Breast epithelium (tissue), 3 donors: Measurements from ENCODE around the gene CA7.

ENCODE experiments used
- POLR2A ChIP-seq: fragments of 450-650 bp; IDR thresholded peaks from one replicate; pipeline ENCODE4 v1.6.1; 2016; ENCODE audit warnings: antibody characterized with exemption, mild to moderate bottlenecking, moderate library complexity
- POLR2AphosphoS5 ChIP-seq, 3 donors: sonication (generic); formaldehyde crosslinking; IDR thresholded peaks; one replicate each; pipeline ENCODE4 v1.6.1; 2017; ENCODE audit warnings: antibody characterized with exemption in 3 of 3
- TF ChIP-seq, protein P1 (sequence below), 3 donors: fragments of 450-650 bp; IDR thresholded peaks; one replicate each; pipeline ENCODE4 v1.5.1; 2016 to 2017; ENCODE audit warnings: antibody characterized with exemption in 3 of 3, mild to moderate bottlenecking in 3 of 3, moderate library complexity in 3 of 3

GRCh38 chr16:66898933-66899309 lies 54.7 kb downstream of the CA7 start:
- TF ChIP-seq POLR2AphosphoS5 (IDR thresholded peaks at IDR 0.05) (no peak), POLR2A (no peak)
- TF ChIP-seq, protein P1, sequence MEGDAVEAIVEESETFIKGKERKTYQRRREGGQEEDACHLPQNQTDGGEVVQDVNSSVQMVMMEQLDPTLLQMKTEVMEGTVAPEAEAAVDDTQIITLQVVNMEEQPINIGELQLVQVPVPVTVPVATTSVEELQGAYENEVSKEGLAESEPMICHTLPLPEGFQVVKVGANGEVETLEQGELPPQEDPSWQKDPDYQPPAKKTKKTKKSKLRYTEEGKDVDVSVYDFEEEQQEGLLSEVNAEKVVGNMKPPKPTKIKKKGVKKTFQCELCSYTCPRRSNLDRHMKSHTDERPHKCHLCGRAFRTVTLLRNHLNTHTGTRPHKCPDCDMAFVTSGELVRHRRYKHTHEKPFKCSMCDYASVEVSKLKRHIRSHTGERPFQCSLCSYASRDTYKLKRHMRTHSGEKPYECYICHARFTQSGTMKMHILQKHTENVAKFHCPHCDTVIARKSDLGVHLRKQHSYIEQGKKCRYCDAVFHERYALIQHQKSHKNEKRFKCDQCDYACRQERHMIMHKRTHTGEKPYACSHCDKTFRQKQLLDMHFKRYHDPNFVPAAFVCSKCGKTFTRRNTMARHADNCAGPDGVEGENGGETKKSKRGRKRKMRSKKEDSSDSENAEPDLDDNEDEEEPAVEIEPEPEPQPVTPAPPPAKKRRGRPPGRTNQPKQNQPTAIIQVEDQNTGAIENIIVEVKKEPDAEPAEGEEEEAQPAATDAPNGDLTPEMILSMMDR (IDR thresholded peaks at IDR 0.05): no peak
